ENCODE measurements around the gene IGSF11. TPM values are rescaled to one million over a fixed set of nuclear protein-coding genes. Genes with fewer than 3 reads are reported as not detected.

IGSF11 gene
- total and polyA plus RNA-seq, 9 of the 15 experiments (the other 6 are each of a cell fraction or from before 2014, with no cell fraction given), result 1.2 to 2.8 (median 1.7) TPM

GRCh38 chr3:118912188-118912587 is 122.5 kb downstream of the IGSF11 start:
- H2AFZ ChIP-seq (ENCODE audit: low read depth, low read length), result no peak overlapping the region
- in situ Hi-C loops (cut with MboI), result no loop called here
- intact Hi-C loops (cut with micrococcal nuclease), result no loop called here
- 31% methylated on average over 3 of the region's 3 CpGs for WGBS (ENCODE audit: insufficient coverage, low coverage, missing lambda C conversion rate)
- H3K4me1 ChIP-seq (replicated peaks in 1 of 2; ENCODE audit: control insufficient read depth in 2 of 2, insufficient read depth in 2 of 2, low read length in 2 of 2), result peaks cover 0 to 3% of the 10 kb centered on the region in 2 experiments; a peak in 1 of 5 replicates
- no peak overlapping the region for H3K27ac ChIP-seq (ENCODE audit: extremely low read depth, low read depth, low read length)
- no peaks in the 10 kb centered on the region for H4K20me1 ChIP-seq (replicated peaks; ENCODE audit: control insufficient read depth, insufficient read depth, low read length)
- ChIA-PET CTCF (ENCODE audit: low intra/inter-chr PET ratio) (no interaction called here), POLR2A (no interaction called here)
- ATAC-seq (no peak), FAIRE-seq (no peak), DNase-seq (ENCODE audit: extremely low read depth in 1 of 4, low spot score in 3 of 4) (no peak)
- TF ChIP-seq RBFOX2 (IDR thresholded peaks at IDR 0.05; ENCODE audit: low read depth, low read length) (no peak), MAZ (CRISPR knock-in tag; conservative IDR thresholded peaks at IDR 0.05 in 1 of 2, IDR thresholded peaks at IDR 0.05 in 1 of 2) (no peak), SRSF1 (IDR thresholded peaks at IDR 0.05; ENCODE audit: low read depth, low read length) (no peak), E2F3 (CRISPR knock-in tag; IDR thresholded peaks at IDR 0.05) (no peak), ZNF583 (CRISPR knock-in tag; IDR thresholded peaks at IDR 0.05) (no peak), ELK1 (CRISPR knock-in tag; IDR thresholded peaks at IDR 0.05) (no peak), NFIC (IDR thresholded peaks at IDR 0.05) (no peak), ZHX1 (conservative IDR thresholded peaks at IDR 0.05; ENCODE audit: low read length) (no peak)
- H3K27me3 ChIP-seq (ENCODE audit: control insufficient read depth in 2 of 2, insufficient read depth in 2 of 2, low read length in 2 of 2), result no peaks in the 10 kb centered on the region
- H3K36me3 ChIP-seq (ENCODE audit: control insufficient read depth, insufficient read depth, low read length), result no peaks in the 10 kb centered on the region
- no peaks in the 10 kb centered on the region for H3K79me2 ChIP-seq (ENCODE audit: control insufficient read depth, insufficient read depth, low read length)
- H3K9ac ChIP-seq (ENCODE audit: insufficient read depth in 1 of 2, low read depth in 2 of 2, low read length in 2 of 2), result no peak overlapping the region
- no TSS peak for BruUV-seq (replicated peaks)
- no peaks in the 10 kb centered on the region for H3K9me3 ChIP-seq (replicated peaks; ENCODE audit: control insufficient read depth, insufficient read depth, low read depth, low read length)
- H3K4me2 ChIP-seq (ENCODE audit: insufficient read depth, low read length), result no peak overlapping the region
- H3K4me3 ChIP-seq, result no peak overlapping the region
- H3K9me1 ChIP-seq (ENCODE audit: control insufficient read depth, insufficient read depth, low read length), result no peaks in the 10 kb centered on the region
